ENCODE measurements around the gene COG2.

The COG2 gene

GRCh38 chr1:230701895-230702768, 59.9 kb downstream of the COG2 start:
- DNase-seq (ENCODE audit: low read depth): no peak

- no peak for DNase-seq (ENCODE audit: low read depth)
Measured at GRCh38 chr1:230702934-230703678, 60.8 kb downstream of the COG2 start.

- DNase-seq (ENCODE audit: low read depth): no peak
Measured at GRCh38 chr1:230703679-230704385, 61.6 kb downstream of the COG2 start.

GRCh38 chr1:230704830-230705229, 62.5 kb downstream of the COG2 start:
- DNase-seq (ENCODE audit: low read depth): no peak

- no peak for DNase-seq (ENCODE audit: low read depth)
Measured at GRCh38 chr1:230705289-230706019, 63.2 kb downstream of the COG2 start.

- DNase-seq (ENCODE audit: low read depth): no peak
Measured at GRCh38 chr1:230706020-230706699, 63.9 kb downstream of the COG2 start.

- DNase-seq (ENCODE audit: low read depth): no peak
Measured at GRCh38 chr1:230706887-230707731, 64.8 kb downstream of the COG2 start.

- no peak for DNase-seq (ENCODE audit: low read depth)
Measured at GRCh38 chr1:230707732-230708630, 65.7 kb downstream of the COG2 start.

GRCh38 chr1:230708631-230709580, 66.6 kb downstream of the COG2 start:
- DNase-seq (ENCODE audit: low read depth): no peak

- no peak for DNase-seq (ENCODE audit: low read depth)
Measured at GRCh38 chr1:230709619-230710542, 67.6 kb downstream of the COG2 start.

- no peak for DNase-seq (ENCODE audit: low read depth)
Measured at GRCh38 chr1:230710543-230710904, 68.2 kb downstream of the COG2 start.

- no peak for DNase-seq (ENCODE audit: low read depth)
Measured at GRCh38 chr1:230711245-230711644, 69.0 kb downstream of the COG2 start.

GRCh38 chr1:230712470-230712942, 70.2 kb downstream of the COG2 start:
- no peak for DNase-seq (ENCODE audit: low read depth)

GRCh38 chr1:230713138-230713537, 70.9 kb downstream of the COG2 start:
- no peak for DNase-seq (ENCODE audit: low read depth)

- DNase-seq (ENCODE audit: low read depth): no peak
Measured at GRCh38 chr1:230713547-230713914, 71.2 kb downstream of the COG2 start.

GRCh38 chr1:230713915-230714764, 71.9 kb downstream of the COG2 start, which contains the start of gene AGT:
AGT (minus strand) TSS chr1:230714122; CDS start chr1:230710823, 3,299 bp downstream.
- DNase-seq (ENCODE audit: low read depth): no peak
